Embryonic facial prominence (tissue), 1 donor: Measurements from ENCODE around the gene CFAP46.
"Not testable (repeated sequence)": the region's sequence is repeated elsewhere in the genome, so short reads cannot be mapped to it uniquely, and the experiment has no call there.

Experiments used
- DNase-seq: peaks from one replicate; pipeline ENCODE4 v3.0.0-alpha.2; 2016; ENCODE audit errors: extremely low spot score

CFAP46 gene

DNA sequence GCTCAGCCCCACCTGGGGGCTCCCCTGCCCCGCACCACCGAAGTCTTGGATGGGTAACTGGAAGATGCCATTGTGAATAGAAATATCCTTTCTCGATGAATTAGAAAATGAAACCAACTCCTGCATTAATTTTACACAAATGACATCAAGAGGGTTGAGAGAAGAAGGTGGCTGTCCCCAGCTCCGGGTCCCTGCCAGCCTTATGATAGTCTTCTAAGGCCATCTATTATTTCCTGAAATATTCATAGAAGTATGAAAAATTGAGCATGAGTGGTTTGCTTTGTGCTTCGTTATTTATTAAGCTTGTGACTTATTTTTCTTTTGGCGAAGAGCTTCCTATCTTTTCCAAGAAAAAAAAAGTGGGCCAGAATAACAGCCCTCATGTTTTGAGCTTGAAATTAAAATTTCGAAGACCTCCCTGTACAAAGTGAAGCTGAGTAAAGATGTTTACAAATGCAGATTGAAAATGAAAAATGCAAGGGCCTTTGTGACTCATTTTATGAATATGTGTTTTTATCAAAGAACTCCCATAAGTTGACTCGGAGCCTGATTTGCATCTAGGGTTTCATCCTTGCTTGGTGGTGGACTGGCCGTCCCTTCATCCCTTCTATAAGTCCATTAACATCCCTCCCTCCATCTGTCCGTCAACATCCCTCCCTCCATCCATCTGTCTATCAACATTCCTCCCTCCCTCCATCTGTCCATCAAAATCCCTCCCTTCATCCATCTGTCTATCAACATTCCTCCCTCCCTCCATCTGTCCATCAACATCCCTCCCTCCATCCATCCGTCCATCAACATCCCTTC lies 20.5 kb upstream of the CFAP46 start:
- no peak for DNase-seq

DNA sequence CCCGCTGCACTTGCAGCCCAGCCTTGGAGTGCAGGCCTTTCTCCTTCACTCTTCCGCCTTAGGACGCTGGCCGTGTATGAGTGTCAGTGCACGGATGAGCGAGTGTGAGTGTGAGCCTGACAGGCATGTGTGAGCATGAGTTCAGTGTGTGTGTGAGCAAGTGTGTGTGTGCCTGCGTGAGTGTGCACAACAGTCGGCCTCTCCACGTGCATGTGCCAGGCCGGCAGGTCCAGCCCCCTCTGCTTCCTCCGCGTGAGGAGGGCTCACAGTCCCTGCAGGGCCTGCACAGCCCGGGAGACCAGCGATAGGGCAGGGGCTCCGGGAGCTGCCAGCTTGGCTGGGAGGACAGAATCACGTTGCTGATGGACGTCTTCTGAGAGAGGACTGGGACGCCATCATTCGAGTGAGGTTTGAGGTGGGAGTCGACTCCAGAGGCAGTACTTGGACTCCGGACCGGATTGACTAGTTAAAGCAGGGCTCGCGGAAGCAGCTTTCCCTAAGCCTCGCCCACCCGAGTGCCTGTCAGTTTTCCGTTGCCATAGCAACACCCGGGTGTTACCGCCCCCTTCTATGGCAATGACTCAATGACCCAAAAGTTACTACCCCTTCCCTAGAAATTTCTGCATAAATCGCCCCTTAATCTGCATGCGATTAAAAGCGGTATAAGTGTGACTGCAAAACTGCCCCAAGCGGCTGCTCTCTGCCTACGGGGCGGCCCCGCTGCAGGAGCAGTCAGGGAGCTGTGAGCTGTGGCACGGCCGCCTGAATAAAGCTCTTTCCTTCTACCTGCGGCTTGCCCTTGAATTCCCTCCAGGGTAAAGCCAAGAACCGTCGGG lies 19.6 kb upstream of the CFAP46 start:
- DNase-seq, result peak; percentile 65

DNA sequence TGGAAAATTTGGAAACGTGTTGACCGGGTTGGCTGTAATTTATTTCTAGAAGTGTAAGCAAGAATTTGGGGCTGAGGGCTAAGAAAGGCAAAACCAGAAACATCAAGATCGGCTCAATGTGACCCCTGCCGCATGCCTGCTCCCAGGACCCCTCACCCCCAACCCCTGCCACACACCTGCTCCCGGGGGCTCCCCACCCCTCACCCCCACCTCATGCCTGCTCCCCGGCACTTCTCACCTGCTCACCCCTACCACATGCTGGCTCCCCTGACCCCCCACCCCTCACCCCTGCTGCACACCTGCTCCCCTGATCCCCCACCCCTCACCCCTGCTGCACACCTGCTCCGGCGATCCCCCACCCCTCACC lies 19.0 kb upstream of the CFAP46 start:
- DNase-seq, result no peak

DNA sequence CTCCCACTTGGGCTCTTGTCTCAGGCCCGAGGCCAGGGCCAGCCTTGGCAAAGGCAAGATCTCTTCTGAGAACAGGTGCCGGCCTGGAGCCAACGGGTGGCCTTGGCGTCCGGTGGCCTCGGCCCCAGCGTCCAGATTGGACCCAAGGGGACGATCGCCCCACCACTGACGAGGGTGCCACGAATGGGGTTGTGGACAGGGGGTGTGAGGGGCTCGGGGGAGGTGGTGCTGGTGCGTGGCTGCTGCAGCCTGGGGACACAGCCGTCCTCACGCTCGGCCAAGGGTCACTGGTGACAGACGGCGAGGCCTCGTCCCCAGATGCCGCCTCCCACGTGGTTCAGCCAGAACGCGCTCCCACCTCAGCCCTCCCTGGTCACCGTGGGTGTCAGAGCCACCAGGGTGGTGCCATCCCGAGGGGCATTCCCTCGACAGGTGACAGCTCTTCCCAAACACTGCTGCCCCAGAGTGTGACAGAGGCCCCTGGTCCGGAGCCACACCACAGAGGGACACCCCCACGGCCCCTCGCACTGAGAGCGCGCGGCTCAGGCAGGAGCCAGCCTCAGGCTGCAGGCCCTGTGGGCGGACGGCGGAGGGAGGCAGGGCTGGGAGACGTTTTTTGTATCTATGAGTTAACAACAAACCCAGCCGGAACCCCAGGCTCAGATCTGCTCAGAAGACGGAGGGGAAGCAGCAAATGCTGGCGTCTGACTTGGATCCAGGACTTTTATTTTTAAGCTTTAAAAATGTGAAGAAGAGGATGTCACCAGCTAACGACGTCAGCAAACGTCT lies 18.5 kb upstream of the CFAP46 start:
- no peak for DNase-seq

DNA sequence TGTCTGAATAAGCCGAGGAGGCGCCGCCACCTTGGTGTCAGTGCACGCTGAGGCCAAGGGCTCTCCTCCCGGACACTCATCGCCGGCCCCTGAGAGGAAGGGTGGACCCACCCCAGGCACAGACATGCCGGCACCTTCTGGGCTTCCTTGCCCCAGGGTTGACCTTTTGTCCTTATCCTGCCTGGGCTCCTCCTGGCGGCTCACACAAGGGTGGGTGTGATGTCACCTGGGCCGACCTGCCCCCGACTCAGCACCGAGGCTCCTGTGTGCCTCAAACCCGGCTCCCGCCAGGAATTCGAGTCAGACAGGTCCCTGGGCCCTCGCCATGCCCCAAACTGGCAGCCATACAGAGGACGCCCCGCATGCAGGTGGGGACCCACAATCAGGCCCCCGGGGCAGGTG lies 17.7 kb upstream of the CFAP46 start:
- DNase-seq, result no peak

DNA sequence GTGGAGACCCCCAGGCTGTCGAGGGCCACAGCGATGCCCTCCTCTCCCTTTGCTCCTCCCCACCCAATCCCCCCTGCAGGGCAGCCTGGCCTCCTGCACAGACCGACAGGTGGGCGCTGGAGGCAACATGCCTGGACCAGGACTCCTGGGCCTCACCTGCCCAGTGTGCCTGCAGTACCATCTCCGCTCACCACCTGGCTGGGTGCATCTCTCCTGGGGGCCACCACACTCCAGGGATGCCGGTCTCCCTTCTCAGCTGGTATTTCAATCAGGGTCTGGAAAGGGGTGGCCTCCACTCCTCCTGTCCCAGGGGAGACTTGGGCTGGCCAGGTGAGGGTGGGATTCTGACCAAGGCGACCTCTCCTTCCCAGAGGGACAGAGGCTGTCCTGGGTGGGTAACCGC lies 17.2 kb upstream of the CFAP46 start:
- DNase-seq, result no peak

DNA sequence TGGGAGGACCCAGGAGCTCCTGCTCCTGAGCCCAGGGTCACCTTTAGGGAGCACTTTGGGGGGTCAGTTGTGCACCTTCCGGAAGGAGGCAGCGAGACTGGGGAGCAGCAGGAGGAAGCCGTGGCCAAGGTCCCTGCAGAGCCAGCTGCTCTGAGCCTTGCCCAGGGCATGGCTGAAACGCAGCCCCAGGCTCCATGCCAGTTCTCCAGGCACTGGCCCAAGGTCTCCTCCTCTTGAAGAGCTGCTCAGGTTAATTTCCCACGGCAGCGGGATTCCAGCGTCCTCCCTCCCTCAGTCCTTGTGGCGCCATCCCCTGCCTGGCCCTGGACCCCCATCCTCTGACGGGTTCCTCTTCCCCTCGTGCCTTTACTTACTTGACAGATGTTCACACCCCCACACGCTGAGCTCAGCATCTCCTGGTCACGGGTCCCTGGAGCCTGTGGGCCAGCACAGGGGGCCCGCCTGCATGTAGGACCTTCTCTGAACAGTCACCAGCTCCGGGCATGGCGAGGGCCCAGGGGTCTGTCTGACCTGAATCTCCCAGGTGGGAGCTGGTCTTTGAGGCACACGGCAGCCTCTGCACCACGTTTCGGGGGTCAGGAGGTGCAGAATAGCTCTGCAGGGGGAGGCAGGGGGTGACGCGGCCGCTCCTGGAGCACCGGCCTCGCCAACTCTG lies 16.7 kb upstream of the CFAP46 start:
- no peak for DNase-seq

DNA sequence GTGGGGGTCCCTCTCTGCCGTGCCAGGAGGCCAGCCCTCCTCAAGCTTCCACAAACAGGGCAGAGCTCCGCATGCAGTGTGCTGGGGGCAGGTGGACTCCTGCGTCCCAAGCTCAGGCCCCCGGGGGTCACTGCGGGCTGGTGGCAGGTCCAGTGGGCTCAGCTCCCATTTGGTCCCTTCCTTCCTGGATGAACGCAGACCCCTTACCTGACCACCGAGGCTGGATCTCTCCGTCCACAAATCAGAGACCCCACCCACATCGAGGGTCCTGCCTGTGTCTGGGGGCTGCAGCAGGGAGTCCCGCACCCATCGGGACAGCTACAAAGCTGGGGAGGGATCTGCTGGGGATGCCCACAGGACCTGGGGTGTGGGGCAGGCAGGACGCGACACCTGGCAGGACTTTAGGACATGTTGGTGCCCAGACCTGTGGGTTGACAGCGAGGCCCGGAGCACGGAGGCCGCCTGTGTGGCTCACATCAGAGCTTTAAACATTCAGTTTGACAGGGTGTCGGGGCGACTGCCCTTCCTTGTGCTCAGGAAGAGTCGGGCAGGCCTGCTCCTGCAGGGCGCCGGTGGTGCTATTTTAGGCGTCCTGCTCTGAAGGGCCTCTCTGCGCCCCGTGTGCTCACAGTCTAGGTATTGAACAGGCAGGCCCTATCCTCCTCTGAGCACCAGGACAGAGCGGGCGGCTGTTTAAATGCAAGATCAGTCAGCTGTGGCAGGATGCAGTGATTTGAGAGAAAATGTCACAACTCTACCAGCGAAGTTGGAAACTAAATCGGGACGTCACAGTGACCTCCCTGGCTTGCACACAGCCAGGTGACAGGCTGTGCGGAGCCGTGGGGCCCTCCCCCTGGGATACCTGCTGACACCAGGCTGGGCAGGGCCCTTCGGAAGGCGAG lies 15.9 kb upstream of the CFAP46 start:
- no peak for DNase-seq

DNA sequence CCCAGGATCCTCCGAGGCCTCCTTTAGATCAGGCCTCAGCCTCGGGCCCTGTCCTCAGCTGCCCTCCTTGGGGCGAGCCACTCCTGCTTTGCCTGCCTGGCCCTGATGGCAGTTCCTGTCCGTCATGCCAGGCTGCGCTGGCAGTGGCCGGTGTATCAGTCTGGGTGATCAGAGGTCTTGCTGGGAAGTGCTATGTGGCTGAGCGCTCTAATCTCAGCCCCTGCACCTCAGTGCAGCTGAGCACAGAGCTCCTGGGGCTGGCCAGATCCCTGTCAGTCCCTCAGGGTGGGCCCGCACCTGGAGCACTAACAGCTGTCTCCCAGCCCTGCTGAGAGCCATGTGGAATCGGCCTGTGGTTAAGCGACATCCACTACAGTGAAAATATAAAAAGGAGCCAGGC lies 14.8 kb upstream of the CFAP46 start:
- DNase-seq, result no peak

DNA sequence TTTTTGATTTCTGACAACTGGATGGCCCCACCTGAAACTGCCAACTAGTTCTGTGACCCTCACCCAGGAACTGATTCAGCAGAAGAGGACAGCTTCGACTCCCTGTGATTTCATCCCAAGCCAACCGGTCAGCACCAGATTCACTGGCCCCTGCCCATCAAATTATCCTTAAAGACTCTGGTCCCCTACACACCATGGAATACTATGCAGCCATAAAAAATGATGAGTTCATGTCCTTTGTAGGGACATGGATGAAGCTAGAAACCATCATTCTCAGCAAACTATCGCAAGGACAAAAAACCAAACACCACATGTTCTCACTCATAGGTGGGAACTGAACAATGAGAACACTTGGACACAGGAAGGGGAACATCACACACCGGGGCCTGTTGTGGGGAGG lies 13.9 kb upstream of the CFAP46 start:
- DNase-seq, result not testable (repeated sequence)

DNA sequence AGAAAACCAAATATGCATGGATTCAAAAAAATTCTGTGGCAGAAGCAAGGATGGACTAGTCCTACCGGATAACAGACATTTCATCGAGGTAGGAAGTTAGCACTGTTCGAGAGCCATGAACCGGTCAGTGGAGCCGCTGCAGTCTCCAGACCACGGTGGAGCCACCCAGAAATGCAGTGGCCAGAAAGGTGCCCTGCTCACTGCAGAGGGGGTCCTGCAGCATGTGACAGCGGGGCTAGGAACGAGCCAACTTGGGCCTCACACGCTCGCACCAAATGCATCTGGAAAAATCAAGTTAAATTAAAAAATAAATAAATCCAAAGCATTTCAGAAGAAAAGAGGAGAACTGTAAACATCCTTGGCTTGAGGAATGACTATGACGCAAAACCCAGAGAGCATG lies 13.1 kb upstream of the CFAP46 start:
- no peak for DNase-seq

DNA sequence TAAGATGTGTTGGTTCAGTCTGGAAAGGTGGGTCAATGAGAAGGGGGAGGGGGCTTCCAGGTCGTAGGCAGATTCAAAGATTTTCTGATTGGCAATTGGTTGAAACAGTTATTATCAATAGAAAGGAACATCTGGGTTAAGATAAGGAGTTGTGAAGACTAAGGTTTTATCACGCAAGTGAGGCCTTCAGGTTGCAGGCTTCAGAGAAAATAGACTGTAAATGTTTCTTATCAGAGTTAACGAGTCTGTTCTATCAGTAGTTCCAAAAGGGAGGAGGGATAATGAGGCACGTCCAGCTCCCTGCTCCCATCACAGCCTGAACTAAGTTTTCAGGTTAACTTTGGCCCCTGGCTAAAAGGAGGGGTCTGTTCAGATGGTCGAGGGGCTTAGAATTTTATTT lies 11.1 kb upstream of the CFAP46 start:
- no peak for DNase-seq

DNA sequence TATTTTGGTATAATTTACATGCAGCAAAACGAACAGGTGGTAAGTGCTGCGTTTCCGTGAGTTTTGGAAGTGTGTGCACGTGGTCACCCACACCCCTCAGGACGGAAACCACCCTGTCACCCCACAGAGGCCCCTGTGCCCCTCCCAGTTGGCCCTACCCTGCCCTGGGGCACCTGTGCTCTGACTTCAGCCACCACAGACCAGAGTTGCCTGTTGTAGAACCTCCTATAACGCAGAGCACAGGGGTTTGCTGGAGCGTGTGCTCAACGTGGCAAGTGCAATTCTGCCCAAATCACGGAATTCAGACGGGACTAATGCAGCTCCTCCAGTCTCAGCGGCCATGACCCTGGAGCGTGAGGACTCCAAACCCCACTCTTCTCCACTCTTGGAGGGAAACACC lies 9.6 kb upstream of the CFAP46 start:
- no peak for DNase-seq

DNA sequence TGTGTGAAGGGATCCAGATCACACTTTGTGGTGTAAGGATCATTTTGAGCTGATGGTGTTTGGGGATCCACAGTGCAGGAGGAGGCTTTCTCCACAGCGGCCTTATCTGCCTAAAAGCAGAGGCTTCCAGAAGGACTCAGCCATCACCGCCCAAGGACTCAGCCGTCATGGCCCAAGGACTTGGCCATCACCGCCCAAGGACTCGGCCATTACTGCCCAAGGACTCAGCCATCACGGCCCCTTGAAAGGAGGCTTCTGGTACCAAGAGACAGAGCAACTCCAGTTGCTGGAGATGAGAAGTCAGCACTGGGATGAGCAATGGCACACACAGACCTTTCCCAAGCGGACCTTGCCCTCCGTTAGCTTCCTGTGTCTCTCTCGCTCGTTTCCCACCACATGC lies 6.0 kb upstream of the CFAP46 start:
- DNase-seq, result no peak

DNA sequence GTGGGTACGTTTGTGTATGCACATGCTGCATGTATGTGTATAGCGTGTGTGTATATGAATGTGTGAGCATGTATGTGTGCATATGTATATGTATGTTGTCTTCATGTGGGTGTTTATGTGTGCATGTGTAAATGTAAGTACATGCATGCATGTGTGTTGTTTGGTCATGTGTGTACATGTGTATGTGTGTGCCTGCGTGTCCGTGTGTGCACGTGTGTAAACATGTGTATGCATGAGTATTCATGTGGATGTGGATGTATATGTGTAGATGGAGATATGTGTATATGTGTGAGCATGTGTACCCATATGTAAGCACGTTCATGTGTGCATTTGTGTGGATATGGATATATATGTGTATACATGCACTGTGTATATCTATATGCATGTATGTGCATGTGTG lies 5.5 kb upstream of the CFAP46 start:
- no peak for DNase-seq

DNA sequence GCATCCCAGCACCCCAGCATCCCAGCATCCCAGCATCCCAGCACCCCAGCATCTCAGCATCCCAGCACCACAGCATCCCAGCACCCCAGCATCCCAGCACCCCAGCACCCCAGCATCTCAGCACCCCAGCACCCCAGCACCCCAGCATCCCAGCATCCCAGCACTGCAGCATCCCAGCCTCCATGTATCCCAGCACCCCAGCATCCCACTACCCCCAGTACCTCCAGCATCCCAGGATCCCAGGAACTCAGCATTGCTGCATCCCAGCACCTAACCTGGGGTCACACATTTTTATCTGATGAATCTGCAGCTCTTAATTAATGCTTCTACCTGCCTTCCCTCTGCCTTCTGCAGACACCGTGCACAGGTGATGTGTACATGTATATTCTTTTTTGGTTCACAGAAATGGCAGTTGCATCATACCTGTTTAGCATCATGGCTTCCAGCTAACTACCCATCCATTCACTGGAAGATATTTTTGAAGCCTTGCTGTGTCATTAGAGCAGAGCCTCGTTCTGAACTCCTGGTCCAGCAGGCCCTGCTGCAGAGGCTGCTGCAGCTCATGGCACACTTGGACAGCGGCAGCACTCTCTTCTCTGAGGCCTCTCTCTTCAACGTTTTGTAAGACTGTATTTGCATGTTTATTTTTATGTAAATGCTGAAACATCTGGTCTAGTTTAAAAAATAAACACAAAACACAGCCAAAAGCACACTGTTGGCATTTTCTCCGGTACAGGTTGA lies 4.6 kb upstream of the CFAP46 start:
- DNase-seq, result no peak

DNA sequence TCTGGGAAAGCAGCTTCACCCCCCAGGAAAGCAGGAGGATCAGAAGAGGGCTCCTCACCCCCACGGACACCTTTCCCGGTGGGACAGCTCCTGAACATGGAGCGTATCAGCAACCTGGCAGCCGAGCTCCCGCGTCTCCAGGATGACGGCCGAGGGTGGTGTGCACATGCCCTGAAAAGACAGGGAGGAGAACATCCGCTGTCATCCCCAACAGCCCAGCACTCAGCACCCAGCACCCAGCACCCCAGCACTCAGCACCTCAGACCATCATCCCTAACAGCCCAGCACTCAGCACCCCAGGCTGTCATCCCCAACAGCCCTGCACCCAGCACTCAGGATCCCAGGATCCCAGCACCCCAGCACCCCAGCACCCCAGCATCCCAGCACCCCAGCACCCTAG lies 3.9 kb upstream of the CFAP46 start:
- no peak for DNase-seq

DNA sequence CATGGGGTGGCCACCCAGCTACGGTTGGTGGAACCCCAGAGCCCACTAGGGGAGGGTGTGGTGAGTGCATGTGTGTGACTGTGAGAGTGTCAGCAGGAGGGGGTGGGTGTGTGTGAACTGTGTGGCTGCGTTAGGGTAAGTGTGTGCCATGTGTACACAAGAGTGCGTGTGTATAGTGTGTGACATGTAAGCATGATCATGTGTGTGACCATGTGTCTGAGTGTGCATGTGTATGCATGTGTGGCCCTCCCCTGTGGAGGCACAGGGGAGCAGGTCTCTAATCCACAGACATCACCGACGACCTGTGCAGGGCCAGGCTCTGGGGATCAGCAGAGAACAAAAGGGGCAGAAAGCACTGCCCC lies 3.5 kb upstream of the CFAP46 start:
- DNase-seq, result no peak

DNA sequence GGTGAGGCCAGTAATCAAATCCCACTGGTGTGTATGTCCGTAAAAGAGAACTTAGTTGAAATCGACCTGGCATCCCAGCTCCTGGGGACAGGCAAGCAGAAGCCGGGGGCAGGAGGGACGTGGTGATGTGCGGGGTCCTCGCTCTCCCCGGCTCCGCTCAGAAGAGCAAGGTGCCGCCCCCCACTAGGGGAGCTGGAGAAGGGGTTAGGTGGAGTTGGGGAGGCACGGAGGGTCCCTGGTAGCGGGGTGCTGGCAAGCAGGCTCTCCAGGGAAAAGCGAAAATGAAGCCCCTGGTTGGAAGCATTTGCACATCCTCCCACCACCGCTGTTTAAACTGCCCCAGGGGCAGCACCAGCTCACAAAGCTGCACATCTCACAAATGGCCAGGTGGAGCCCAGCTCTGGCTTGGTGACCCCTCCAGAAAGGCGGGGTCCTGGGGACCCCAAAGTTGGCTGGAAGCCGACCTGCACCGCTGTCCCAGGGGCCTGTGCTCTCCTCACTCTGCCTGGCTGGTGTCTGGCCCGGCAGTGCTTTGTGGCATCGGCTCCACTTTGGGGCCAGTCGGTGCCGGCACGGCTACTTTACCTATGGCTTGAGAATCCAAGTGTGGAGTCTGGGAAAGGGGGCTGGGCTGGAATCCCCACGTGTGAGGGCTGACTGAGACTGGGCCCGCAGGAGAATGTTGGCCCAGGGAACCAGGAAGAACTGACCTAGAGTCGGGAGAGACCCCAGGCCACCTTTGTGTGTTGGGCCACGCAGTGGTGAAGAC lies 2.9 kb upstream of the CFAP46 start:
- DNase-seq, result no peak

DNA sequence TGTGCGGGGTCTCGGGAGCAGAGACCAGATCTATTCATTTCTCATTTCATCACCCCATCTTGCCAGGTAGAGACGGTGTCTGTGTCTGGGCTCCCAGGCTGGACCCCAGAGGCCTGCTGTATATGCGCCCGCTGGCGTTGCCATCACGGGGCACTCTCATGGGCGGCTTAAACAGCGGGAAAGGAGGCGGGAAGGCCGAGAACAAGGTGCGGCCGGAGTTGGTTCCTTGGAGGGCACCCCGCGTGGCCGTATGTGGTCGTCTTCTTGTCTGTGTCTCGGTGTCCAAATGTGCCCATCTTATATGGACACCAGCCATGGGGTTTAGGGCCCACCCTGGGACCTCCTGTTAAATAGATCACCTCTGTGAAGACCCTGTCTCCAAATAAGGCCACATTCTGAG lies 2.1 kb upstream of the CFAP46 start:
- no peak for DNase-seq
